ENCODE results near the gene ELMO1.

The ELMO1 gene

DNA sequence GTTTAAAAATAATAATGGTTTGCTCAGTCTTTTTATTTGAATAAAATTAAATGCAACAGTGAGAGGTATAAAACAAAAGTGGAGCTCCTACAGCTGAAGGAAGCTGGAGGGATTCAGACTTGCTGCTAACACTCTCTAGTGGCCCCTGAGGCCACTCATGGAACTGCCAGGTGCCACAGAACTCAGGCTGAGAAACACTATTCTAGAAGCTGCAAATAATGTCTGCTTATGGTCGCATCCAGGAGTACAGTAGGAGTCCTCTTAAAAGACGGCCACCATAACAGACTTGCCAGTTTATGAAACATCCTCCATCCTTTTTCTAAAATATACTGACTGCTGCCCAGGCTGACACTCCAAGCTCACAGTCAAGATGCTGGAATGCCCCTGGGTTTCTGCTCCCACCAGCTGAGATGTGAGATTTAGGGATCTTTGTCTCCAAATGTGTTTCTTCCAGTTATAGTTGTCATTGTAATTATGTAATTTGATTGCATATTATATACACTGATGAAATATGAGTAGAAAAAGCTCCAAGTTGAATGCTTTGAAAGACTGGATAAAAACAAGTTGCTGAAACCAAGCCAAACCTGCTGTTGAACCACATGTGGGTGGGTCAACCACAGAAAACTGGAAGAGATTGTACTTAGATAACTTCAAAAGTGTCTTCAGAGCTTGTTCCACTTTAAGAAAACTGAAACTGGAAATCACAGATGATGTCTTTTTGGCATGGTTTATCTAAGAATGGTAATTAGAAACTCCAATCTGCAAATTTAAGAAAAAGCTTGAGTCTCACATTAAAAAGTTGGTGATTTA, 510.7 kb downstream of the ELMO1 start:
- peaks cover 37% of the 10 kb centered on the region for H3K9me3 ChIP-seq (ENCODE audit: insufficient read depth, low read depth, low read length)
- H3K27ac ChIP-seq (ENCODE audit: low read length): no peak overlapping the region
- peaks cover 5% of the 10 kb centered on the region; the same call in 1 of the 2 replicates for H3K36me3 ChIP-seq (ENCODE audit: insufficient read depth, low read depth, low read length)
- H3K4me3 ChIP-seq (ENCODE audit: low read length): no peak overlapping the region
- H3K4me1 ChIP-seq (ENCODE audit: insufficient read depth, low read length): peaks cover 3% of the 10 kb centered on the region; the same call in 1 of the 2 replicates
- no peak overlapping the region for H3K9ac ChIP-seq (ENCODE audit: low read depth, low read length)
- no peaks in the 10 kb centered on the region for H3K27me3 ChIP-seq (ENCODE audit: insufficient read depth, low read length)

DNA sequence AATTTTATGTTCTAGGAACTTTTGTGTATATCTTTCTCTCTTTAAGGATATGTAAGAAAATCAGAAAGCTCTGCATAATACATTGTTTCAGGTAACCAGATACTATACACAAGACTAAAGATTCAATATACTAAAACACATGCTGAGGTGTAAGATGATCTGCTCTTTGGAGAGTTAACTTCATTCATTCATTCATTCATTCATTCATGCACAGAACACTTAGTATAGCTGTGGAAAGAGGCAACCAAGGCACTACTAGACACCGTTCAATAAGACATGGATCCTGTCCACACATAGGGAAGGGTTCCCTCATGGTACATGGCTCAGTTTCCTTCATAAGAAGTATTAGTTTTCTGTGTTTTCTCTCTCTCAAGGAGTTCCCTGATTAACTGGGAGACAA, 516.8 kb downstream of the ELMO1 start:
- H3K4me1 ChIP-seq (ENCODE audit: insufficient read depth, low read length): peaks cover 3% of the 10 kb centered on the region; the same call in 1 of the 2 replicates
- H3K36me3 ChIP-seq (ENCODE audit: insufficient read depth, low read depth, low read length): no peaks in the 10 kb centered on the region
- H3K9me3 ChIP-seq (ENCODE audit: insufficient read depth, low read depth, low read length): peaks cover 11% of the 10 kb centered on the region
- H3K4me3 ChIP-seq (ENCODE audit: low read length): no peak overlapping the region
- no peaks in the 10 kb centered on the region for H3K27me3 ChIP-seq (ENCODE audit: insufficient read depth, low read length)
- no peak overlapping the region for H3K9ac ChIP-seq (ENCODE audit: low read depth, low read length)
- no peak overlapping the region for H3K27ac ChIP-seq (ENCODE audit: low read length)

DNA sequence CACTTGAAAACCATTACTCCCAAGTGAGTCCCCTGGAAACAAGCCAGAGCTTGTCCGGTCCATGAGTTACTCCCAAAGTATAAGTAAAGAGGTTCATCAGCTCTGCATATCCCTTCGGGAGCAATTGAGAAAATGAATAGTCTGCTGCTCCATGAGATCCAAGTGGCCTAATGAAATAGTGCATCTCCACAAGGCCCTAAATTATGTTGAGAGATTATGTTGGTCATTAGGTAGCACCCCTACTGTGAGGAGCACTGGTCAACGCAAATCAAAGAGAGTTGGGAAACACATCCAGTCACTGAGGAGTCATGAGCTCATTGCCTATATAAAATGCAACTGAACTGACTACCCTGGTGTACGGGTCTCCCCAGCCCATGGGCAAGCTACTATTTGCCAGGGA, 518.9 kb downstream of the ELMO1 start:
- Histone ChIP-seq H3K27ac (ENCODE audit: low read length) (no peak overlapping the region), H3K9ac (ENCODE audit: low read depth, low read length) (no peak overlapping the region), H3K27me3 (ENCODE audit: insufficient read depth, low read length) (no peaks in the 10 kb centered on the region), H3K4me1 (ENCODE audit: insufficient read depth, low read length) (peaks cover 3% of the 10 kb centered on the region; the same call in 1 of the 2 replicates), H3K4me3 (ENCODE audit: low read length) (no peak overlapping the region), H3K9me3 (ENCODE audit: insufficient read depth, low read depth, low read length) (no peaks in the 10 kb centered on the region), H3K36me3 (ENCODE audit: insufficient read depth, low read depth, low read length) (no peaks in the 10 kb centered on the region)

DNA sequence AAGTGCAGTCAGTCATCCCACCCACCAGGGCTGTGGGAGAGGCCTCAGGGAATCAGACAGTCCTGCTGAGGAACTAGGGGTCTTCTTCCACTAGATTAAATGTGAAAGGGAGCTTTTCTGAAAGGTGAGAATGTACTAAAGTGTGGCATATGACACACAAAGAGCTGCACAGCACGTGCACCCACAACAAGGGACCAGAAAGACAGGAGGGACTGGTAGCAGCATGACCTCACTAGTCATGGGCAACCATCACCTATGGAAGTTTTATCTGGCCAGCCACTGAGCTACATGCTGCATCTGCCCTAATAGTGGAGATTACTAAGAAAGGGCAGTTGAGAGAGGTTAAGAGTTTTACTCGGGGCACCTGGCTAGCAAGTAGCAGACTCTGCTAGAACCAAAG, 519.9 kb downstream of the ELMO1 start:
- Histone ChIP-seq H3K27me3 (ENCODE audit: insufficient read depth, low read length) (no peaks in the 10 kb centered on the region), H3K4me3 (ENCODE audit: low read length) (no peak overlapping the region), H3K36me3 (ENCODE audit: insufficient read depth, low read depth, low read length) (no peaks in the 10 kb centered on the region), H3K9ac (ENCODE audit: low read depth, low read length) (no peak overlapping the region), H3K9me3 (ENCODE audit: insufficient read depth, low read depth, low read length) (no peaks in the 10 kb centered on the region), H3K27ac (ENCODE audit: low read length) (no peak overlapping the region), H3K4me1 (ENCODE audit: insufficient read depth, low read length) (no peaks in the 10 kb centered on the region; the same call in 1 of the 2 replicates)

DNA sequence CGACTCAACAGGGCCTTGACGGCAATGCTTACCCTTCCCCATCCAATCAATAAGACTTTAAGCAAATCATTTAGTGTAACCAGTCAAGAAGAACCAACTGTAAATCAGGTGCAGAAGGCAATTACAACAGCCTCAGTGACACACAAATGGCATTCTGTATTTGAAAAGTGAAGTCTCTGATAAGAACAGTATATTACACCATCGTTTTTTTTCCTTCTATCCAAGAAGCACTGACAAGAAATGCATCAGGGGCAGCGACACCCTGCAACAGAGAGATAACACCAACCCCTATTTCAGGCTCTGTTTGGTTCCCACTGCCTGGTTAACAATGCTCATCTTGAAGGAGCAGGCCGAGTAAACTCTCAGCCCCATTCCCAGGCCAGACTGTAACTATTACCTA, 520.4 kb downstream of the ELMO1 start:
- Histone ChIP-seq H3K9me3 (ENCODE audit: insufficient read depth, low read depth, low read length) (no peaks in the 10 kb centered on the region), H3K4me3 (ENCODE audit: low read length) (no peak overlapping the region), H3K9ac (ENCODE audit: low read depth, low read length) (no peak overlapping the region), H3K27ac (ENCODE audit: low read length) (no peak overlapping the region), H3K27me3 (ENCODE audit: insufficient read depth, low read length) (no peaks in the 10 kb centered on the region), H3K36me3 (ENCODE audit: insufficient read depth, low read depth, low read length) (no peaks in the 10 kb centered on the region), H3K4me1 (ENCODE audit: insufficient read depth, low read length) (no peaks in the 10 kb centered on the region)

DNA sequence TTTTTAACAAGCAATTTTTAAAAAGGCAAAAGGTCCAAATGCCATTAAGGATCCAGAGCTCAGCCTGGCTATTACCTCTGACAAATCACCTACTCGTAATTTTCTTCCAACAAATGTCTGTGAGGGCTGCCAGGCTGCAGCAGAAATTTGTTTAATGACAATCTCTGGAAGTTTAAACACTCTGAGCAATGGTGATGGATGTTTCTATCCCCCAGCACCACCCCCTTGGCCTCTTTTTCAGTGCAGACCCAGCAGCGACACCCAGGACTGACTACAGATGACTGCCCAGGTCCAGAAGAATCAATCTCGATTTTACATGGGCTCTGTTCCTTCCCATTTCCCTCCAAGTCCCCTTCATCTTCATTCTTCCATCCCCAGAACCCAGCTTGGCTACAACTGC, 523.0 kb downstream of the ELMO1 start:
- H3K27ac ChIP-seq (ENCODE audit: low read length): no peak overlapping the region

DNA sequence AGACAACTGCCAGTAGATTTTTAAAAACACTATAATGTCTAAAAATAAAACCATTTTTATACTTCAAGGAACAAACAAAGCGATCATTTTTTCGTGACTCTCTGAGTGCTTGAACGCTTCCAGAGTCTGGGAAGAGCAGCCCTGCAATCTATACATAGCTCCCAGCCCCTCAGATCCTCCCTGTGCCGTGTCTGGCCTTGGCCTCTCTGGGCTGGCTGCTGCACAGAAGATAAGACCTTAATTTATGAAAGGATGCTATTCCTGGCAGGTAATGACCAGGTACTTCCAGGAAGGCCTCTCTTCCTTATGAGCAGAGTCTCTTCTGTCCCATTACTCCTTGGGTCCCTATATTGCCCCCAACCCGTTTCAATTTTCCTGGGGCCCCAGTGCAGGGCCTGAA, 523.5 kb downstream of the ELMO1 start:
- H3K4me1 ChIP-seq (ENCODE audit: insufficient read depth, low read length): no peaks in the 10 kb centered on the region
- no peaks in the 10 kb centered on the region for H3K36me3 ChIP-seq (ENCODE audit: insufficient read depth, low read depth, low read length)
- no peak overlapping the region for H3K9ac ChIP-seq (ENCODE audit: low read depth, low read length)
- H3K27ac ChIP-seq (ENCODE audit: low read length): no peak overlapping the region
- no peak overlapping the region for H3K4me3 ChIP-seq (ENCODE audit: low read length)
- no peaks in the 10 kb centered on the region for H3K9me3 ChIP-seq (ENCODE audit: insufficient read depth, low read depth, low read length)
- no peaks in the 10 kb centered on the region for H3K27me3 ChIP-seq (ENCODE audit: insufficient read depth, low read length)

More for the DNA sequence above, 523.0 kb downstream of the ELMO1 start:
- Histone ChIP-seq H3K27me3 (ENCODE audit: insufficient read depth, low read length) (no peaks in the 10 kb centered on the region), H3K4me3 (ENCODE audit: low read length) (no peak overlapping the region), H3K9ac (ENCODE audit: low read depth, low read length) (no peak overlapping the region), H3K9me3 (ENCODE audit: insufficient read depth, low read depth, low read length) (no peaks in the 10 kb centered on the region), H3K36me3 (ENCODE audit: insufficient read depth, low read depth, low read length) (no peaks in the 10 kb centered on the region), H3K4me1 (ENCODE audit: insufficient read depth, low read length) (no peaks in the 10 kb centered on the region)

DNA sequence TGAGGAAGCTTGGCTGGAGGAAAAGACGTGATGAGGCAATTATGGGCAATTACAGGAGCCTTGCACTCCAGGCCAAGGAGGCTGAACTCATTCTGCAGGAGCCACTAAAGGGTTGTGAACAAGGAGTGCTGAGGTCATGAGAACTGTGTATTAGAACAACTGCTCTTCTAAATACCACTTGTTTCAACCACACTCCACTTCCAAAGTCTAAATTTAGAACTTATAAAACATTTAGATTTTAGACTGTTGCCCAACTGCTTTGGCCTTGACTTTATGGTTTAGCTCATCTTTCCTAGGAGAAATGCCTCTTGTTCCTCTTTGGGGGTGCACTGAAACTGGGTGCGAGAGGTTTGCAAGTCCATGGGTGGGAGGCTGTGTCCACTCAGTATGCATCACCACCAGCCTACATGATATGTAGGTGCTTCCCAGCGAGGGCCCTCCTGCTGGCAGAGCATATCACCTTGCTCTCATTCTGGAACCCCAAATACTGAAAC, 524.7 kb downstream of the ELMO1 start:
- H3K9ac ChIP-seq (ENCODE audit: low read depth, low read length): no peak overlapping the region

DNA sequence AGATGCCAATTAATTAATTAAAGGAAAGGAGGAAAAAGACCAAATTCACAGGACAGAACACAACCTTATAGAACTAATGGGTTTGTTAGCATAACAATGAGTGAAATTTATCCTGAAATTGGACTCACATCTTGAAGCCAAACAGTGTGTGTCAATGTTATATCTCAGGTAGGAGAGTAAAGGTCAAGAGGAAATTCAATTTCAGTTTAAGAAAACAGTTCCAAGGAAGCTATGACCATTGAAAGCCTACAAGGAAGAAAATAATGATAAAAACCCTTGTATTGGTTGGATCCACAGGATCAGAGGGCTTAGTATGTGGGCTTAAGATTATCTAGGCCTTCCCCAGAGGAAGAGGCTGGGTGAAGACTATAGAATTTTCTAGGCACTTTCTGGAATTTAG, 525.5 kb downstream of the ELMO1 start:
- no peaks in the 10 kb centered on the region for H3K36me3 ChIP-seq (ENCODE audit: insufficient read depth, low read depth, low read length)
- H3K4me3 ChIP-seq (ENCODE audit: low read length): no peak overlapping the region
- H3K9me3 ChIP-seq (ENCODE audit: insufficient read depth, low read depth, low read length): no peaks in the 10 kb centered on the region
- no peaks in the 10 kb centered on the region for H3K4me1 ChIP-seq (ENCODE audit: insufficient read depth, low read length)
- no peak overlapping the region for H3K27ac ChIP-seq (ENCODE audit: low read length)
- H3K27me3 ChIP-seq (ENCODE audit: insufficient read depth, low read length): no peaks in the 10 kb centered on the region
- H3K9ac ChIP-seq (ENCODE audit: low read depth, low read length): no peak overlapping the region

More for the DNA sequence above, 524.7 kb downstream of the ELMO1 start:
- no peaks in the 10 kb centered on the region for H3K4me1 ChIP-seq (ENCODE audit: insufficient read depth, low read length)
- no peaks in the 10 kb centered on the region for H3K9me3 ChIP-seq (ENCODE audit: insufficient read depth, low read depth, low read length)
- H3K4me3 ChIP-seq (ENCODE audit: low read length): no peak overlapping the region
- no peak overlapping the region for H3K27ac ChIP-seq (ENCODE audit: low read length)
- H3K36me3 ChIP-seq (ENCODE audit: insufficient read depth, low read depth, low read length): no peaks in the 10 kb centered on the region
- no peaks in the 10 kb centered on the region for H3K27me3 ChIP-seq (ENCODE audit: insufficient read depth, low read length)

DNA sequence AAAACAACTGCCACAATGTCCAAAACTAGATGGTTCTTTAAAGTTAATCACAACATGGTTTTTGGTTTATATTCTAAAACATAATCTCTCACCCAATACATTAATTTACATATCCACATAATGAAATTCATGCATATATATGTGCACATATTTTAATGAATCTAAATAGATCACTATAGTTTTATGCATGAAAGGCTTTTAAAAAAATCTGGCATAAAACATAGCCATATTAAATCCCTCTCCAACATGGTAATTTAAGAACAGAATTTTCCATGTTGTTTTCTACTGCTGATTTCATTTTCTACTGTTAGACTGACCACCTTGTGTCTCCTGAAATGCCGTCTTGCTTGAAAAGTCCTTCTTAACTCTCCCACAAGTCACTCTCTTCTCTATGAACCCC, 528.2 kb downstream of the ELMO1 start:
- H3K9me3 ChIP-seq (ENCODE audit: insufficient read depth, low read depth, low read length): no peaks in the 10 kb centered on the region
- no peak overlapping the region for H3K9ac ChIP-seq (ENCODE audit: low read depth, low read length)
- H3K4me1 ChIP-seq (ENCODE audit: insufficient read depth, low read length): no peaks in the 10 kb centered on the region
- no peaks in the 10 kb centered on the region for H3K27me3 ChIP-seq (ENCODE audit: insufficient read depth, low read length)
- no peak overlapping the region for H3K27ac ChIP-seq (ENCODE audit: low read length)
- no peaks in the 10 kb centered on the region for H3K36me3 ChIP-seq (ENCODE audit: insufficient read depth, low read depth, low read length)
- no peak overlapping the region for H3K4me3 ChIP-seq (ENCODE audit: low read length)

DNA sequence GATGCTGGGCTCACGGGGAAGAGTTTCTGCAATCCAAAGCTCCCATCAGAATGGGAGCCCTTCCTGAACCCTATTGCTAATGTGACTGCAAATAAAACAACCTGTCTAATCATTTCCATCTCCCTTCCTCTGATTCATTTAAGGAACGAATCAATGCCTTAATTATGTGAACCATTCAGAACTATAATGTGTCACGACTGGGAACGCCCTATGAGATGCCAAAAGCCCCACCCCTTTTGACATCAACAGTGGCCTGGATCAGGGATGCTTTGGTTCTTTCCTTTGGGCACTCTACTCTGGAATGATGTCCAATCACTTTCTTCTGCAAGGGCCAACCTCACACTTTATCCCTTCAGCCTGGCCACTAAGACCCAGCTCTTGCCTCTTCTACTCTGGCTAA, 528.9 kb downstream of the ELMO1 start:
- H3K4me3 ChIP-seq (ENCODE audit: low read length): no peak overlapping the region
- H3K27me3 ChIP-seq (ENCODE audit: insufficient read depth, low read length): no peaks in the 10 kb centered on the region
- no peaks in the 10 kb centered on the region for H3K36me3 ChIP-seq (ENCODE audit: insufficient read depth, low read depth, low read length)
- H3K27ac ChIP-seq (ENCODE audit: low read length): no peak overlapping the region
- H3K9ac ChIP-seq (ENCODE audit: low read depth, low read length): no peak overlapping the region
- H3K9me3 ChIP-seq (ENCODE audit: insufficient read depth, low read depth, low read length): no peaks in the 10 kb centered on the region
- H3K4me1 ChIP-seq (ENCODE audit: insufficient read depth, low read length): no peaks in the 10 kb centered on the region

DNA sequence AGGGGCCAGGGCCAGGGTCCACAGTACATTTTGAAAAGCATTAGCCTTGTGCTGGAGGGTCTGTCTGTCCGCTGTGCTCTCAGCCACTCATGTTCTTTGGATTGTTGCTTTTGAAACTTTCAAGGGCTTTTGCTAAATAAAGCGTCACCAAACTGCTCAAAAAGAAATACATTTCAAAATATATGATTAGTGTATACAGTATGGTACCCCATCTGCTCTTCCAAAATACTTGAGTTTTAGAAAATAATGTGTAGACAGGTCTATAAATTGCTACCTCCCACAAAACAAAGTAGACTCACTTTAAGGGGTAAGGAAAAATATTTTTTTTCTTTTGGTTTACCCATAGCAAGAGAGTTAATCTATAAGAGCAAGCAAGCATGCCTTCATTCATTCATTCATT, 530.1 kb downstream of the ELMO1 start:
- Histone ChIP-seq H3K4me3 (ENCODE audit: low read length) (no peak overlapping the region), H3K4me1 (ENCODE audit: insufficient read depth, low read length) (no peaks in the 10 kb centered on the region), H3K27ac (ENCODE audit: low read length) (no peak overlapping the region), H3K27me3 (ENCODE audit: insufficient read depth, low read length) (no peaks in the 10 kb centered on the region), H3K36me3 (ENCODE audit: insufficient read depth, low read depth, low read length) (no peaks in the 10 kb centered on the region), H3K9me3 (ENCODE audit: insufficient read depth, low read depth, low read length) (no peaks in the 10 kb centered on the region), H3K9ac (ENCODE audit: low read depth, low read length) (no peak overlapping the region)

All from iPS-20b (cell line).